GM20431 (cell line): ENCODE data around the gene BEST4.
"Not testable (repeated sequence)": the region's sequence is repeated elsewhere in the genome, so short reads cannot be mapped to it uniquely, and the experiment has no call there.

Experiments
- in situ Hi-C: fragments of 300-500 bp; cut with MseI, MboI; formaldehyde crosslinking; loops from one replicate; pipeline ENCODE4 v1.15.0; 2020; ENCODE audit warnings: low sequenced_read_pairs; ENCODE audit not compliant: unreplicated experiment

BEST4 gene

DNA sequence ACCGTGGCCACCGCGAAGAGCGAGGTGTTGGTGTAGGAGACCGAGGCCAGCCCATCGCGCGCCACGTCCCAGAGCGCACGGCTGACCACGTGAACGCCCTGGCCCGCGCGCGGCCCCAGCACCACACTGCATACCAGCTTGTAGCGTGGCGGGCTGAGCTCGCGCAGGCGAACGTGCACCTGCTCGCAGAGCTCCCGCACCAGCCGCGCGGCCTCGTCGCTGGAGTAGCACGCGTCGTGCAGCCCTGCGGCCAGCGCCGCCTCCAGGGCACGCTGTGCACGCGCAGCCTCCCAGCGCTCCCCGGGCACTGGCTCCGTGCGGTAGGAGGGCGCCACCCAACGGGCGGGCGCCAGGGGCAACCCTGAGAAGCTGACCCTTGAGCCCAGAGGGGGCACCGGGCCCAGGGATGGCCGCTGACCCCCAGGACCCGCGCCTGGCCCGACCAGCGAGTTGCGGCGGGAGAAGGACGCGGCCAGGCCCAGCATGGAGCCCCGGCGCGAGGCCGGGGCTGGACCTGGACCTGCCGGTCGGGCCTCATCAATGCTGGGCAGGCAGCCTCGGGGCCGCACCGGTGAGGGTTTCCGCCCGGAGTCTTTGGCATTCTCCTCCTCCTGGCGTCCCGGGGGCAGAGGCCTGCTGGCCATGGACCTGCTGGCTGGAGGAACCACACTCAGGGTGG lies 18.2 kb upstream of the BEST4 start:
- in situ Hi-C loops = loop anchor here (25.0 kb wide), 1 partner anchor 506 kb away; no protein-coding TSS in a partner anchor

DNA sequence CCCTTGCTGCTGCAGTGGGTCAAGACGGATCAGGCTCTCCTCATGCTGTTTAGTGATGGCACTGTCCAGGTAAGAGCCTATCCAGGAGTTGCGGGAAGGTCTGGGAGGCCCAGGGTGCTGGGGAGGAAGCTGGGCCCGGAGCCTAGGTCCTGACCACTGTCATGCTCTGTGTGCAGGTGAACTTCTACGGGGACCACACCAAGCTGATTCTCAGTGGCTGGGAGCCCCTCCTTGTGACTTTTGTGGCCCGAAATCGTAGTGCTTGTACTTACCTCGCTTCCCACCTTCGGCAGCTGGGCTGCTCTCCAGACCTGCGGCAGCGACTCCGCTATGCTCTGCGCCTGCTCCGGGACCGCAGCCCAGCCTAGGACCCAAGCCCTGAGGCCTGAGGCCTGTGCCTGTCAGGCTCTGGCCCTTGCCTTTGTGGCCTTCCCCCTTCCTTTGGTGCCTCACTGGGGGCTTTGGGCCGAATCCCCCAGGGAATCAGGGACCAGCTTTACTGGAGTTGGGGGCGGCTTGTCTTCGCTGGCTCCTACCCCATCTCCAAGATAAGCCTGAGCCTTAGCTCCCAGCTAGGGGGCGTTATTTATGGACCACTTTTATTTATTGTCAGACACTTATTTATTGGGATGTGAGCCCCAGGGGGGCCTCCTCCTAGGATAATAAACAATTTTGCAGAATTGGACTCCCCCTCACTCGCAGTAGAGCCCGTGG lies 17.5 kb upstream of the BEST4 start:
- in situ Hi-C loops = loop anchor here (25.0 kb wide), 1 partner anchor 507 kb away; no protein-coding TSS in a partner anchor

DNA sequence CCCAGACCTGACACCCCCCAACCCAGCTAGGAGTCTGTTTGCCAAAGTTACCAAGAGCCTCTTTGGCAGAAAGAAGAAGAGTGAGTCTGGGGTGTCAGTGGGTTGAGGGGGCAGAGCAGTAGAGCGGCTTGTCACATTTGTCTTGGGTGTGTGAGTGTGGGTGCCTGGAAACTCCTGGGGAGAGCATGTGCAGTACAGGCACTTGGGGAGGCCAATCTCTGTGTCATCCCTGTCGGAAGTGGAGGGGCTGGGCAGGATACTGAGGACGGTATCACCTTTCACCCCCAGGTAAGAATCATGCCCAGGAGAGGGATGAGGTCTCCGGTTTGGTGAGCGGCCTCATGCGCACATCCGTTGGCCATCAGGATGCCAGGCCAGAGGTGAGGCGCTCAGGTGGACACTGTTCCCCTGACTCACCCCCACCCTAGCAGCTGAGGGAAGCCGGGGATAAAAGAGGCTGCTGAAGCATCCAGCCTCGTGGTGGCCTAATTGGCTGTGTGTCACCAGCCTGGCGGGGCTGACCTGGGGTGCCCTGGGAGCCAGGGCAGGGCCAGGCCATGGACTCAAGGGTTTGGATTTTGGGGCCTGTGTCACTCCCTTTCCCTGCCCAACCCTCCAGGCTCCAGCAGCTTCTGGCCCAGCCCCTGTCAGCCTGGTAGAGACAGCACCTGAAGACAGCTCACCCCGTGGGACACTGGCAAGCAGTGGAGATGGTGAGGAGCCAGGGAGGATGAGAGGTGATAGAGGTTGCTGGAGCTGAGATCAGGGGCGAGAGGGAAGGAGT lies 15.5 kb upstream of the BEST4 start:
- in situ Hi-C loops = loop anchor here (25.0 kb wide), 1 partner anchor 509 kb away; no protein-coding TSS in a partner anchor

DNA sequence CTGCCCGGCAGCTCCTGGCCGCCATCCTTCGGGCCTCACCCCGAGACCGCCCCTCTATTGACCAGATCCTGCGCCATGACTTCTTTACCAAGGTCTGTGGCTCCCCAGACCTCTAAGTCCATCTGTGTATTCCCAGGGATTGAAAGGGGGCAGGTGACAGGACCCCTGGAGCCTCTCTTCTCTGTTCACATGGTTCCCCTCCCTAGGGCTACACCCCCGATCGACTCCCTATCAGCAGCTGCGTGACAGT lies 15.0 kb upstream of the BEST4 start:
- in situ Hi-C loops = loop anchor here (25.0 kb wide), 1 partner anchor 509 kb away; no protein-coding TSS in a partner anchor

DNA sequence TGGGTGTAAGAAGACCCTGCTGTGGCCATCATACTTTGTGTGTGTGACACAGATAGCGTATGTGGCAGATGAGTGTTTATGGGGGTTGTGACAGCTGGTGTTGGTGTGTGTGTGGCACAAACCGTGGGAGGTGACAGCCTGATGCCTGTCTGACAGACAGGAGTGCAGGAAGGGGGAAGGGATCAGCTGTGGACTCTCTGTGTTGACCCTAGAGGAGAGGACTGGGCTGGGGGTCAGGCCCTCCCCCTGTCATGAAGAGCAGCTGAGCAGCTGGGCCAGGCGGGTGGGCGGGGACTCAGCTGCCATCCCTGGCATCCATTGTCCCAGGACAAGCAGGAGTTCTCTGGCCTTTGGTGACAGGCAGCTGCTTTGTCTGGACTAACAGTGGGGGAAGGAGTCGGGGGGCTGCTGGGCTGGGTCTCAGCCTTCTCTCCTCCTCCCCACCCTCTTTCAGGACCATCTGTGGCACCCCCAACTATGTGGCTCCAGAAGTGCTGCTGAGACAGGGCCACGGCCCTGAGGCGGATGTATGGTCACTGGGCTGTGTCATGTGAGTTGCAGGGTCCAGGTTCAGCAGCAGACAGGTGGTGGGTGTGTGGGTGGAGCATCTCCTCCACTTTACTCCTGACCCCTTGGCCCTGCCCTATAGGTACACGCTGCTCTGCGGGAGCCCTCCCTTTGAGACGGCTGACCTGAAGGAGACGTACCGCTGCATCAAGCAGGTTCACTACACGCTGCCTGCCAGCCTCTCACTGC lies 14.5 kb upstream of the BEST4 start:
- in situ Hi-C loops = loop anchor here (25.0 kb wide), 1 partner anchor 510 kb away; no protein-coding TSS in a partner anchor

DNA sequence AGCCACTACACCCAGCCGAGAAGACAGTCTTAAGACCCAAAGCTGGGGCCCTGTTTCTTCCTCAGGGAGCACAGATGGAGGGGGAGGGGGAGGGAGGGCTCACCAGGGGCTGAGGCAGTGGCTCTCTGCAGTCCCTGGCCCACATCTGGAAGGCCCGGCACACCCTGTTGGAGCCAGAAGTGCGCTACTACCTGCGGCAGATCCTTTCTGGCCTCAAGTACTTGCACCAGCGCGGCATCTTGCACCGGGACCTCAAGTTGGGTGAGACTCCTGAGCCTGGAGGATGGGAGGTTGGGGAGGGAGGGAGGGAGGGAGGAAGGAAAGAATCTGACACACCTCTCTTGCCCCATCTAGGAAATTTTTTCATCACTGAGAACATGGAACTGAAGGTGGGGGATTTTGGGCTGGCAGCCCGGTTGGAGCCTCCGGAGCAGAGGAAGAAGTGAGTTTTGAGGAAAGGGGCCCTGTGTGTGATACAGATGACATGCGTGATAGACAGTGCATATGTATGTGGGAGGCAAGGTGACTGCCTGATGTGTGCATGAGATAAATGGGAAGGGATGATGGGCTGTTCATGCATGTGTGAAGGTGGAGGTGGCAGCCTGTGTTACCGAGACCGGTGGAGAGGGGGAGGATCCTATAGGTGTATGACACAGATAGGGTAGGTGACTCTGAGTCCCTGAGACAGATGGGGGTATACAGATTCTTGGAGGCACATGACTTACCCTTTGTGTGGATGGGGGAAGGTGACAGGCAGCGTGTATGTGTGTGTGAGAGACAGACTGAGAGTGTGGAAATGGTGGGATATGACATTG lies 13.7 kb upstream of the BEST4 start:
- in situ Hi-C loops = loop anchor here (25.0 kb wide), 1 partner anchor 511 kb away; no protein-coding TSS in a partner anchor

DNA sequence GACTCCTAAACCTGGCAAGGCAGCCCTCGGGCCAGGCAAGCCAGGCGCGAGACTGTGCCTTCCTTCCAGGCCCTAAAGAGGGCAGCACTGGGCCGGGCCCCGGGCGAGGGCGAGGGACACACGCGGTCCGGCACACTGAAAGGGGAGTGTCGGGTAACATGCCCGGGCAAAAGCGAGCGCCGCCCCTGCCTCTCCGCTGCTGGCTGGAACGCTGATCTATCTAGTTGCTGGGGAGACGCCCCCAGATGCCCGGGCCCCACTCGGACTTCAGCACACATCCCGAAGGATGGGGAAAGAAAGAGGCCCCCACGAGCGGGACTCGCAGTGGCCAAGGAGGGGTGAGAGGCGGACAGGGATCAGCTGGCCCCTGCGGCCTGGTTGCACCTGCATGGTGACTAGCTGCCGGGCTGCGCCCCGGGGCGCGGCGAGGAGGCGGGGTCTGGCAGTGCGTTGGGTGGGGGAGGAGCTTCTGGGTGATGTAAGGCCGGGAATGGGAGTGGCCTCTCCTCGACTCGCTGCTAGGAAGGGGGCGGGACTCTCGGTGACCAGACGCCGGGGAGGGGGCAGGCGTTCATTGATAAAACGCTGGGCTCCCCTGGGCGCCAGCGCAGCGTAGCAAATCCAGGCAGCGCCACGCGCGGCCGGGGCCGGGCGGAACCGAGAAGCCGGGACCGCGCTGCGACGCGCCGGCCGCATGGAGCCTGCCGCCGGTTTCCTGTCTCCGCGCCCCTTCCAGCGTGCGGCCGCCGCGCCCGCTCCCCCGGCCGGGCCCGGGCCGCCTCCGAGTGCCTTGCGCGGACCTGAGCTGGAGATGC lies 12.0 kb upstream of the BEST4 start, which contains the start of gene PLK3:
PLK3 (plus strand) TSS at position 608 of the 815 bp plus-strand sequence; CDS start at position 695, 87 bp downstream.
- in situ Hi-C loops = loop anchor here (25.0 kb wide), 1 partner anchor 512 kb away; no protein-coding TSS in a partner anchor

DNA sequence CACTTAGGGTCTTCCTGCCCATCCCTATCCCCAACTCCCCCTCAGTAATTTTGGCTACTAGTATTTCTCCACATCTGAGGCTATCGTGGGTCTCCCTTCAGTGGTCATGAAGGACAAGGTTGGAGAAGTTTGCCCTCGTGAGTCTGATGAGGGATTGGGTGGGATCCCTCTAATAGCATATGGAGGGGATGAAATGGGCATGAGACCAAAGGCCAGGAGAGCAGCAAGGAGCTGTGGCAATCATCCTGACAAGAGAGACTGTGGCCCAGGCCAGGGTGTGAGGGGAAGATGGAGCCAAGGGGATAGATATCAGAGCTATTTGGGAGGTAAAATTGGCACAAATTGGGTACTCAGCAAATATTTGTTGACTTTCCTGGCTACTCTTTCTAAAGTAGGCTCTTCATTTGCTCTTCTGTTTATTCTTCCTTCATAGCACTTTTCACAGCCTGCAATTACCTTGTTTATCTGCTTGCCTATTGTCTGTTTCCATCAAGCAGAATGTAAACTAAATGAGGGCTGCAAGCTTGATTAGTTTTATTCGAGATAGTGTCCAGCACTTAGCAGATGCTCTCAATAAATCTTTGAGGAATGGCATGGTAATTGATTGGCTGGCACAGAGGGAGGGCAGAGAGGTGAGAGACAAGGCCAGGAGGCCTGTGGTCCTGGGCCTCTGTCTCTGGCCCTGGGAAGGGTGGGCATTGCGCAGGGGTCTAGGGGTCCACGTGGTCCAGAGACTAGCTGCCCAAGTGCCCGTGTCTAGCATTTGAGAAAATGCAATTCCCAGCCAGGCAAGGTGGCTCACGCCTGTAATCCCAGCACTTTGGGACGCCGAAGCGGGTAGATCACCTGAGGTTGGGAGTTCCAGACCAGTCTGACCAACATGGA lies 10.8 kb upstream of the BEST4 start:
- in situ Hi-C loops = no loop called here

DNA sequence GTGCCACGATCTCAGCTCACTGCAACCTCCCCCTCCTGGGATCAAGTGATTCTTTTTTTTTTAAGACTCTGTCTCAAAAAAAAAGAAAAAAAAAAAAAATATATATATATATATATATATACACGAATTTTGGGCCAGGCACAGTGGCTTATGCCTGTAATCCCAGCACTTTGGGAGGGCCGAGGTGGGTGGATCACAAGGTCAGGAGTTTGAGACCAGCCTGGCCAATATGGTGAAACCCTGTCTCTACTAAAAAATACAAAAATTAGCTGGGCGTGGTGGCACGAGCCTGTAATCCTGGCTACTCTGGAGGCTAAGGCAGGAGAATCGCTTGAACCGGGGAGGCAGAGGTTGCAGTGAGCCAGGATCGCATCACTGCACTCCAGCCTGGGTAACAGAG lies 9.9 kb upstream of the BEST4 start:
- in situ Hi-C loops = not testable (repeated sequence)

DNA sequence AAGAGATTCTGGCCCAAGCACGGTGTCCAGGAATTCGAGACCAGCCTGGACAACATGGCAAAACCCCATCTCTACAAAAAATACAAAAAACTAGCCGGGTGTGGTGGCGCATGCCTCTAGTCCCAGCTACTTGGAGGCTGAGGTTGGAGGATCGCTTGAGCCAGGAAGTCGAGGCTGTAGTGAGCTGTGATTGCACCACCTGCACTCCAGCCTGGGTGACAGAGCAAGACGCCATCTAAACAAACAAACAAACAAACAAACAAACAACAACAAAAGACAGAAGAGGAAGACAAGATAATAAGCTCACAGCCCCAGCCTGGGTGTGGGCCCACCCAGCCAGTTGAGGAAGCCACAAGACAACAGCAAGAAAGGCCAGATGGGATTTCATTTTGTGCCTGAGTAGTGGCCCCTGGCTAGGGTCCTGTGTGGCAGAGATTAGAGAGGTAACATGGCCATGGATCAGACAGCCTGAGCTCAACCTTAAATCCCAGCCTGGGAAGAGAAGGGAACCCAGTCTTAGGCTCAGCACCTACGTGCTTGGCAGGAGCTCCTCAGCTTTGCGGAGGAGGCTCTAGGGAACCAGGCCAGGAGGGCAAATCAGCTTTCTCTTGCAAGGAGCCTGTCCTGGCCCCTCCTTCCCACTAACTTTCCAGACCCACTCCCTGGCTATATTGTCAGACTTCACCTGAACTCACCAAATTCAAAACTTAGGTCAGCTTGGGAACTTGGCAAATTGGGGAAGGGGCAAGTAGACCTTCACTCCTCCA lies 4.9 kb upstream of the BEST4 start:
- in situ Hi-C loops = no loop called here

DNA sequence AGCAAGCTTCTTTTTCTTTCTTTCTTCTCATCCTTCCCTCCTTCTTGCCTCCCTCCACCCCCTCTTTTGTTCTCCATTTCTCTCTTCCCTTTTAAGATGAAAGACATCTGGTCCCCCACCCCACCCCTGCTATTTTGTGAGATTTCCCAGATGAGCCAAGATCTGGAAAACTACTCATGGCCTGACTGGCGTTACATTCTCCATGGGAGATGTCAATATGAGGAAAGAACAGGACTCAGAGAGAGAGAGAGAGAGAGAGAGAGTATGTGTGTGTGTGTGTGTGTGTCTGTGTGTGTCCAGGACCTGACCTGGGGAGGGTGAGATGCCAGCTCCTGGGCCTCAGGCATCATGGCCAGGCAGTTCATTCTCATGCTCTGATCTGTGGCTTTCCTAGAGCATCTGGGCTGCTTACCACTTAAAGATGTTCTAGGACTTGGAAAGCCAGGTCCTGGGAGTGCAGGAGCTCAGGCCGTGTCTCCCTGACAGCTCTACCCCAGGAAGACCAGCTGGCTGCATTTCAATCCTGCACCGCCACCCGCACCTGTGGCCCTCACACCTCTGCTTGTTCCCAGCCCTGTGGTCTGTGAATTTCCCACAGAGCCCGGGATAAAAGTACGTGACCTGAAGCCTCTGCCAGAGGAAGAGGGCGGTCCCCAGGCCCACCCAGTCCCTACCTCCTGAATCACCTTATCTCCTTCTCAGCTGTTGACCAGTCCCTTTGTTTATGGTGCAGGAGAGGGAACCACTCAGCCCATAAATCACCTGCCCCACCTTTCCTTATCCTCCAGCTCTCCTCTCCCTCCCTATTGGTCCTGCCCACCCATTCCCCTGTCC lies 3.2 kb upstream of the BEST4 start:
- in situ Hi-C loops = no loop called here

DNA sequence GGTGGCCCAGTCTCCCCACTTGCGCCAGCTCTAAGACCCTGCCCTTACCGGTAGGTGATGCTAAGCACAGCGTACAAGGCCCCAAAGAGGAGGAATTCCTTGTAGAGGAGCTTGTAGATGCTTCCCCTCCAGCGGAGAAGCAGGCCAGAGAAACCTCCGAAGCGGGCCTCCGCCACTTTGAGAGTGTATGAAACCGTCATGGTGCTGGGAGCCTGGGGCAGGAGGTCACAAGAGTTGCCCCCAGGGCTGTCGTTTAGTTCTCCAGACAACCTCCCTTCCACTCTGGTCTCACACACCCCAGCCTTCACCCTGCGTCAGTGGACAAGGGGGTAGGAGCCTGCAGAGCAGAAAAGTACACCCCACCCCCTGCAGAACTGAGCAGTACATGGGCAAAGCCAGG lies 464 bp downstream of the BEST4 start:
- in situ Hi-C loops = no loop called here

DNA sequence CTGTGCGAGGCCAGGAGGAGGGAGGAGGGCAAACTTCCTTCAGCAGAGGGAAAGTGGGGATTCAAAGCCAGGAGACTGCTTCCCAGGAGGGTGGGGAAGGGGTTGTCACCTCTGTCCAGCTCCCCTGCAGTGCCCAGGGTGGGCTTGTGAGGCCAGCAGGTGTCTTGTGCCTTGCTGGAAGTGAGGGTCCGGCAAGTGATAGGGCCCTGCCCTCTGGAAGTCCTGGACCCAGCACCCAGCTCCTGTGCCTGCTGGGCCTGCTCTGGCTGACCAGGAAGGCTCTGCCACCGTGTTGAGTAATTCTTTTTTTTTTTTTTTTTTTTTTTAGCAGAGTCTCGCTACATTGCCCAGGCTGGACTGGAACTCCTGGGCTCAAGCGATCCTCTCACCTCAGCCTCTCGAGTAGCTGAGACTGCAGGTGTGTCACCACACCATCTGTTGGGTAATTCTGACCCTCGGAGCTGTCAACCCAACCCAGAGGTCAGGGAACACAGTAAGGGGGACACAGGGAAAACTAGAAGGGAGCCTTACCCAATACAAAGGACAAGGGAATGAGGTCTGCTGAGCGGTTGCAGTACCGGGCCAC lies 1.0 kb downstream of the BEST4 start:
- in situ Hi-C loops = no loop called here

DNA sequence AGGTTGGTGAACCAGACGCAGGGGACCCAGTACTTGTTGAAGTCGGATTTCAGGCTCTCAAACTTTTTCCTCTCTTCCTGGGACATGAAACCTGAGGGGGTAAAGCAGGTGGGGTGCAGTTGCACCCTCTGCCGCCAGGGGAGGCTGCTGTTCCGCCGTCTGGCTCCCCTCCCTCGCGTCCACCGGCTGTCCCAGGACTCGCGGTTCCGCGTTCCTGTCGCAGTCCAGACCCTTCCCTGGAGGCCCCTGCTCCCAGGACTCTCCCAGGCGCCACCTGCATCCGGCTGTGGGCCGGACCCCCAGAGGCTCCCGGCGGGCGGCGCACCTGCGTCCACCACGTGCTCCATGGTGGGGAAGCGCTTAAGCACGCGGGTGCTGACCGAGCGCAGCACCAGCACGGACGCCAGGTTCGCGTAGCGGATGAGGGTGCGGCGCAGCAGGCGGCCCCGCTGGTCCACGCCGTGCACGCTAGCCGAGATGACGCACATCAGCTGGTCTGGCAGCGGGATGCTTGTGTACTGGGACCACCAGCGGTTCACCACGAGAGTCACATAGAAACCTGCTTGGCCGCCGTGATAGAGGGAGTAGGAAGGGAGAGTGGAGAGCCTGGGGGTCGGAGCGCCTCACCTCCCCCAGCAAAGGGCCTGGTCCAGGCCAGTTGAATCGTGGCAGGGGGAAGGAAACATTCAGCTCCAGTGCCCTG lies 1.7 kb downstream of the BEST4 start:
- in situ Hi-C loops = no loop called here
